Small intestine (tissue), 7 donors: ENCODE results near the gene GKAP1. TPM values are rescaled to one million over a fixed set of nuclear protein-coding genes. Genes with fewer than 3 reads are reported as not detected.
"Not testable (repeated sequence)": the region's sequence is repeated elsewhere in the genome, so short reads cannot be mapped to it uniquely, and the experiment has no call there.

Experiments used
- DNase-seq, 2 donors: peaks; one replicate each; pipeline versions ENCODE4 v3.0.0 to v3.0.0-alpha.2; 2013
- FAIRE-seq: peaks from 2 replicates; lab custom pipeline; 2012; peaks lifted over from hg19 to GRCh38; lab: Jason Lieb, UNC
- H3K27ac ChIP-seq, 3 donors: one replicate each; pipeline ENCODE4 v1.5.1; 2013; ENCODE audit warnings: low read length in 2 of 3, mild to moderate bottlenecking in 2 of 3, control low read depth in 1 of 3, inconsistent platforms in 1 of 3, low read depth in 1 of 3, moderate library complexity in 1 of 3
- H3K27me3 ChIP-seq, 3 donors: one replicate each; pipeline ENCODE4 v1.6.1; 2013; ENCODE audit warnings: low read length in 3 of 3, inconsistent platforms in 1 of 3; ENCODE audit not compliant: control insufficient read depth in 3 of 3, insufficient read depth in 3 of 3
- H3K36me3 ChIP-seq, 3 donors: one replicate each; pipeline ENCODE4 v1.6.1; 2013; ENCODE audit warnings: low read length in 3 of 3, inconsistent platforms in 1 of 3, low read depth in 1 of 3, mild to moderate bottlenecking in 1 of 3, moderate library complexity in 1 of 3; ENCODE audit not compliant: control insufficient read depth in 3 of 3, insufficient read depth in 2 of 3
- H3K4me1 ChIP-seq, 3 donors: one replicate each; pipeline ENCODE4 v1.6.1; 2013; ENCODE audit warnings: low read length in 2 of 3, inconsistent platforms in 1 of 3, low read depth in 1 of 3, mild to moderate bottlenecking in 1 of 3, moderate library complexity in 1 of 3; ENCODE audit not compliant: control insufficient read depth in 3 of 3, insufficient read depth in 2 of 3
- H3K4me3 ChIP-seq, 3 donors: one replicate each; pipeline ENCODE4 v1.5.1; 2013; ENCODE audit warnings: low read length in 3 of 3, control low read depth in 1 of 3, inconsistent platforms in 1 of 3, low read depth in 1 of 3, mild to moderate bottlenecking in 1 of 3, moderate library complexity in 1 of 3
- H3K9me3 ChIP-seq, 2 donors: one replicate each; pipeline ENCODE4 v1.6.1; 2013; ENCODE audit warnings: low read depth in 1 of 2, low read length in 1 of 2; ENCODE audit not compliant: control insufficient read depth in 2 of 2, insufficient read depth in 1 of 2
- WGBS, 3 donors: extraction: QIAGEN DNeasy Blood & Tissue Kit; methylation state at CpG; one replicate each; pipeline ENCODE4 v1.1.7; 2013; 5-methylcytosine and 5-hydroxymethylcytosine counted together
- polyA plus RNA-seq, 4 donors: library from polyadenylated mRNA; stranded (reverse) in 3 of 4; unstranded in 1 of 4; fragments of 200-250 nt in 3 of 4; fragments of 120-200 nt in 1 of 4; gene quantifications; one replicate each; pipeline versions ENCODE4 v1.2.1 to v1.2.3, GENCODE V29; 2013
- donor health status: healthy with polysubstance abuse.
- donor health status: control.
- donor health status: control.
- donor health status: Bipolar disorder and iron deficiency.
- donor health status: healthy.

Gene GKAP1
- polyA plus RNA-seq, 4 donors: 4.3 to 14.0 (median 7.8) TPM

DNA sequence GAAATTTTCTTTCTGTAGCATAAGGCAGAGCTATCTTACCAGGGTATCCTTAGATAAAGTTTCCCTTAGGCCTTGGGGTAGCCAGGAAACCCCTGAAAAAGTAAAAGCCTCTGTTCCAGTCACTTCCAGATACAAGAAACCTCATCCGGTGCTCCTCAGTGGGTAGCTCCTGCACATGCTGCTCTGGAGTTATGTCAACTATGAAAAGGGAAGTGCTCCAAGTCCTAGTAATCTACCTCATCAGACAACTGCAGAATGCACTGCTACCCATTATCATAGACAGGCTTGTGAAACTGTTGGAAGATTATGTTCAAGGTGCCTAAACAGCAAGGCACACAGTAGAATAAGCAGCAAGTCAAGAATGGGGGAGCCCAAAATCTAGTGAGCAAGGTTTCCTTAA, 8.4 kb downstream of the GKAP1 start:
- H3K36me3 ChIP-seq, H3K4me1 ChIP-seq, H3K27me3 ChIP-seq, H3K4me3 ChIP-seq, DNase-seq, FAIRE-seq, H3K9me3 ChIP-seq, H3K27ac ChIP-seq: not testable (repeated sequence)
- WGBS, 3 donors: 52 to 84% (median 81%) methylated on average over 1 of the region's 1 CpG

DNA sequence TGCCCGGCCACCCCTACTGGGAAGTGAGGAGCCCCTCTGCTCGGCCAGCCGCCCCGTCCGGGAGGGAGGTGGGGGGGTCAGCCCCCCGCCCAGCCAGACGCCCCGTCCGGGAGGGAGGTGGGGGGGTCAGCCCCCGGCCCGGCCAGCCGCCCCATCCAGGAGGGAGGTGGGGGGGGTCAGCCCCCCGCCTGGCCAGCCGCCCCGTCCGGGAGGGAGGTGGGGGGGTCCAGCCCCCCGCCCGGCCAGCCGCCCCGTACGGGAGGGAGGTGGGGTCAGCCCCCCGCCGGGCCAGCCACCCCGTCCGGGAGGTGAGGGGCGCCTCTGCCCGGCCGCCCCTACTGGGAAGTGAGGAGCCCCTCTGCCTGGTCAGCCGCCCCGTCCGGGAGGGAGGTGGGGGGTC, 13.1 kb downstream of the GKAP1 start:
- not testable (repeated sequence) for H3K9me3 ChIP-seq, H3K4me3 ChIP-seq, FAIRE-seq, H3K27me3 ChIP-seq, DNase-seq, H3K4me1 ChIP-seq, H3K27ac ChIP-seq, H3K36me3 ChIP-seq
- whole genome bisulfite sequencing, 3 donors: 93 to 98% (median 97%) methylated on average over 7 to 30 of the region's 31 CpGs

DNA sequence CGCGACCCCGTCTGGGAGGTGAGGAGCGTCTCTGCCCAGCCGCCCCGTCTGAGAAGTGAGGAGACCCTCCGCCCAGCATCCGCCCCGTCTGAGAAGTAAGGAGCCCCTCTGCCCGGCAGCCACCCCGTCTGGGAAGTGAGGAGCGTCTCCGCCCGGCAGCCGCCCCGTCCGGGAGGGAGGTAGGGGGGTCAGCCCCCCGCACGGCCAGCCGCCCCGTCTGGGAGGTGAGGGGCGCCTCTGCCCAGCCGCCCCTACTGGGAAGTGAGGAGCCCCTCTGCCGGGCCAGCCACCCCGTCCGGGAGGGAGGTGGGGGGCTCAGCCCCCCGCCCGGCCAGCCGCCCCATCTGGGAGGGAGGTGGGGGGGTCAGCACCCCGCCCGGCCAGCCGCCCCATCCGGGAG, 13.6 kb downstream of the GKAP1 start:
- not testable (repeated sequence) for FAIRE-seq, H3K36me3 ChIP-seq, H3K4me1 ChIP-seq, H3K27ac ChIP-seq, H3K9me3 ChIP-seq, H3K27me3 ChIP-seq, H3K4me3 ChIP-seq, DNase-seq
- WGBS, 3 donors: 95 to 97% (median 96%) methylated on average over 14 to 31 of the region's 33 CpGs

DNA sequence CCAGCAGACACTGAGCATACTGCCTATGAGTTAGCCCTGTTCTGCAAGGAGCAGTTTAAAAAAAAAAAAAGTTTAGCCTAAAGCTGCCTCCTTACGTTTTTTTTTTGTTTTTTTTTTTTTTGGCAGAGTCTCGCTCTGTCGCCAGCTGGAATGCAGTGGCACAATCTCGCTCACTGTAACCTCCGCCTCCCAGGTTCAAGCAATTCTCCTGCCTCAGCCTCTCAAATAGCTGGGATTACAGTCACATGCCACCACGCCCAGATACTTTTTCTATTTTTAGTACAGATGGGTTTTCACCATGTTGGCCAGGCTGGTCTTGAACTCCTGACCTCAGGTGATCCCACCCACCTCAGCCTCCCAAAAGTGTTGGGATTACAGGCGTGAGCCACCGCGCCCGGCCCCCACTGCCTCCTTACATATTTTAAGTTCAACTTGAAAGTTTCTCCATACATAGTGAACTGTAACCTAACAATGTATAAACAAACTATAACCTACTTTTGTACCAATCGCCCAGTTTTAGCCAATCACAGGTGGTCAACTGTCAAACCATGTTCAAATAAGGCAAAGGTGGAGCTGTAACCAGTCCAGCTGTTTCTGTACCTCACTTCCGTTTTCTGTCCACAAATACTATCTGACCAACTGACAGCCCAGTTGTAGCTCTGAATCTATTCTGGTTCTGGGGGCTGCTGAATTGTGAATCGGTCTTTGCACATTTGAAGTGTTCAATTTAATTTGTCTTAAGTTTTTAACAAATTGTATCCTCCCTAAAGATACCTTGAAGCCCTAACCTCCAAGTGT, 17.1 kb downstream of the GKAP1 start:
- Histone ChIP-seq H3K4me3 (no peak overlapping the region), H3K4me1 (no peaks in the 10 kb centered on the region), H3K9me3 (no peaks in the 10 kb centered on the region), H3K36me3 (peaks cover 2 to 9% (median 3%) of the 10 kb centered on the region in 3 donors), H3K27me3 (no peaks in the 10 kb centered on the region), H3K27ac (no peak overlapping the region)
- DNase-seq (no peak), FAIRE-seq (no peak)
- 88 to 90% (median 90%) methylated on average over 13 of the region's 13 CpGs for WGBS, 3 donors

DNA sequence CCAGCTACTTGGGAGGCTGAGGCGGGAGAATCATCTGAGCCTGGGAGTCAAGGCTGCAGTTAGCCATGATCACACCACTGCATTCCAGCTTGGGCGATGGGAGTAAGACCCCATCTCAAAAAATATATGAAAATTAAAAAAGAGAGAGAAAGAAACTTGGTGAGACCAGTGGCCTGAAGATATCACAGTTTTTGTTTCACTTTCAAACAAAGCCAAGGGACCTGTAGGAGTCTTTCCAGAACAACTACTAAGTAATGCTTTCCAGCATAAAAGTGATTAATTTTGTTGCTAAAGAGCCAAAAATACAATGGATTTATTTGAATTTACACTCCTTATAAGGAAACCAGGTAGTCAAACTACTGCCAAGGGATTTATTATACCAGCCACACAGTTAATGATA, 23.5 kb downstream of the GKAP1 start:
- FAIRE-seq: no peak
- Histone ChIP-seq H3K9me3 (no peaks in the 10 kb centered on the region), H3K27ac (no peak overlapping the region), H3K27me3 (no peaks in the 10 kb centered on the region), H3K4me3 (no peak overlapping the region), H3K4me1 (no peaks in the 10 kb centered on the region), H3K36me3 (peaks cover 2 to 11% (median 3%) of the 10 kb centered on the region in 3 donors)
- WGBS, 3 donors: 97 to 100% (median 98%) methylated on average over 2 of the region's 2 CpGs
- DNase-seq: no peak

DNA sequence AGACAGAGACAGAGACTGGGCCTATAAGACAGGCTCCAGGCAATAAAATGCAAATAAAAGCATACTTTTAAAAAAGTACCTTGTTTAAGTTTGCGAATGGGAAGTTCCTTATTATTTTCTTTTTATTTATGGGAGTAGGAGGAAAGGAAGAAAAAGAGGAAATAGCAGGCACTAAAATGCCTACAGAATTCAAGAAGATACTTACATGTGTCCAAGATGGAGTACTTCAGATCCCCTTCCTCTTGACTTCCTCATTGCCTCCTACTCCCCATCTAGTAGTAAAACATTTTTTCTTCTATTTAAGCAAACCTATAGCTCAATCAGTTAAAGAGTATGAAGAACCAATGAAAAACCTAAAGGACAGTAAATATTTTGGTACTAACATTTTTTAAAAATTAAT, 24.8 kb downstream of the GKAP1 start:
- 83 to 93% (median 93%) methylated on average over 1 of the region's 1 CpG for WGBS, 3 donors
- Histone ChIP-seq H3K27ac (no peak overlapping the region), H3K27me3 (no peaks in the 10 kb centered on the region), H3K4me3 (no peak overlapping the region), H3K36me3 (peaks cover 2 to 7% (median 3%) of the 10 kb centered on the region in 3 donors), H3K4me1 (no peaks in the 10 kb centered on the region), H3K9me3 (no peaks in the 10 kb centered on the region)
- FAIRE-seq: no peak
- no peak for DNase-seq

DNA sequence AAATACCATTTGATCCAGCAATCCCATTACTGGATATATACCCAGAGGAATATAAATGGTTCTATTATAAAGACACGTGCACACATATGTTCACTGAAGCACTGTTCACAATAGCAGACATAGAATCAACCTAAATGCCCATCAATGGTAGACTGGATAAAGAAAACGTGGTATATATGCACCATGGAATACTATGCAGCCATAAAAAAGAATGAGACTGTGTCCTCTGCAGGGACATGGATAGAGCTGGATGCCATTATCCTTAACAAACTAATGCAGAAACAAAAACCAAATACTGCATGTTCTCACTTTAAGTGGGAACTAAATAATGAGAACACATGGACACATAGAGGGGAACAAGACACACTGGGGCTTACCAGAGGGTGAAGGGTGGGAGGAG, 39.4 kb downstream of the GKAP1 start:
- 92 to 97% (median 95%) methylated on average over 2 of the region's 2 CpGs for WGBS, 3 donors
- Histone ChIP-seq H3K36me3 (peaks cover 0 to 12% (median 0%) of the 10 kb centered on the region in 3 donors), H3K4me1 (no peaks in the 10 kb centered on the region), H3K9me3 (no peaks in the 10 kb centered on the region), H3K27ac (no peak overlapping the region), H3K4me3 (no peak overlapping the region), H3K27me3 (no peaks in the 10 kb centered on the region)
- FAIRE-seq: no peak
- no peak for DNase-seq

- Histone ChIP-seq H3K27ac (no peak overlapping the region), H3K27me3 (no peaks in the 10 kb centered on the region), H3K4me3 (no peak overlapping the region), H3K36me3 (peaks cover 0 to 6% (median 0%) of the 10 kb centered on the region in 3 donors), H3K9me3 (no peaks in the 10 kb centered on the region), H3K4me1 (no peaks in the 10 kb centered on the region)
- FAIRE-seq (no peak), DNase-seq (no peak)
- WGBS, 3 donors: 87 to 91% (median 88%) methylated on average over 2 of the region's 2 CpGs
Measured at GRCh38 chr9:83775932-83776331, 41.6 kb downstream of the GKAP1 start.
